SK-N-SH treated with all-trans-retinoic acid at 6 μM for 48 hours (cell line): ENCODE measurements around the gene MUC21.

ENCODE experiments used
- ATAC-seq: fragments of 200-7000 bp; cut with Tn5 transposase; 3 replicates; pipeline ENCODE4 v1.9.1; 2020; ENCODE audit warnings: mild to moderate bottlenecking, moderate library complexity
- BACH2 ChIP-seq: fragments of 250-450 bp; sonication (Bioruptor Pico); IDR thresholded peaks from 2 replicates; pipeline ENCODE4 v1.9.0; 2021; ENCODE audit warnings: mild to moderate bottlenecking, borderline replicate concordance
- CSDC2 ChIP-seq: fragments of 250-450 bp; sonication (Bioruptor Pico); IDR thresholded peaks from 2 replicates; pipeline ENCODE4 v1.5.0; 2020; ENCODE audit warnings: mild to moderate bottlenecking, moderate library complexity
- ESRRG ChIP-seq: fragments of 250-450 bp; sonication (Bioruptor Pico); IDR thresholded peaks from 2 replicates; pipeline ENCODE4 v1.6.1; 2021; ENCODE audit warnings: mild to moderate bottlenecking
- GLIS3 ChIP-seq: fragments of 250-450 bp; sonication (Bioruptor Pico); IDR thresholded peaks from 2 replicates; pipeline ENCODE4 v1.5.0; 2020; ENCODE audit warnings: mild to moderate bottlenecking, moderate library complexity
- ISL1 ChIP-seq: fragments of 250-450 bp; sonication (Bioruptor Pico); IDR thresholded peaks from 2 replicates; pipeline ENCODE4 v2.1.2; 2022; ENCODE audit warnings: mild to moderate bottlenecking, moderate library complexity
- OSR1 ChIP-seq: fragments of 250-450 bp; sonication (Bioruptor Pico); IDR thresholded peaks from 2 replicates; pipeline ENCODE4 v1.8.0; 2022; ENCODE audit warnings: moderate library complexity, mild to moderate bottlenecking, inconsistent platforms
- PATZ1 ChIP-seq: fragments of 250-450 bp; sonication (Bioruptor Pico); IDR thresholded peaks from 2 replicates; pipeline ENCODE4 v1.8.0; 2020; ENCODE audit warnings: mild to moderate bottlenecking, moderate library complexity, borderline replicate concordance
- POU6F1 ChIP-seq: fragments of 250-450 bp; sonication (Bioruptor Pico); IDR thresholded peaks from 2 replicates; pipeline ENCODE4 v1.8.0; 2021; ENCODE audit warnings: low read depth, mild to moderate bottlenecking, moderate library complexity, borderline replicate concordance
- PPARA ChIP-seq: fragments of 250-450 bp; sonication (Bioruptor Pico); IDR thresholded peaks from 2 replicates; pipeline ENCODE4 v1.5.0; 2020; ENCODE audit warnings: mild to moderate bottlenecking, borderline replicate concordance
- RARB ChIP-seq: fragments of 250-450 bp; sonication (Bioruptor Pico); IDR thresholded peaks from 2 replicates; pipeline ENCODE4 v1.8.0; 2021; ENCODE audit warnings: mild to moderate bottlenecking, moderate library complexity
- SNAI2 ChIP-seq: fragments of 250-450 bp; sonication (Bioruptor Pico); IDR thresholded peaks from 2 replicates; pipeline ENCODE4 v1.5.0; 2020; ENCODE audit warnings: mild to moderate bottlenecking, moderate library complexity
- TCF4 ChIP-seq: fragments of 250-450 bp; sonication (Bioruptor Pico); IDR thresholded peaks from 2 replicates; pipeline ENCODE4 v1.8.0; 2021; ENCODE audit warnings: mild to moderate bottlenecking, moderate library complexity, borderline replicate concordance
- TOX ChIP-seq: fragments of 250-450 bp; sonication (Bioruptor Pico); IDR thresholded peaks from 2 replicates; pipeline ENCODE4 v1.8.0; 2021; ENCODE audit warnings: mild to moderate bottlenecking, moderate library complexity, borderline replicate concordance
- ZC3H10 ChIP-seq: fragments of 250-450 bp; sonication (Bioruptor Pico); IDR thresholded peaks from 2 replicates; pipeline ENCODE4 v1.5.1; 2021; ENCODE audit warnings: mild to moderate bottlenecking, moderate library complexity
- ZFP3 ChIP-seq: fragments of 250-450 bp; sonication (Bioruptor Pico); IDR thresholded peaks from 2 replicates; pipeline ENCODE4 v1.5.0; 2020; ENCODE audit warnings: mild to moderate bottlenecking, moderate library complexity
- ZFP30 ChIP-seq: fragments of 450-650 bp; formaldehyde crosslinking; IDR thresholded peaks from 2 replicates; pipeline ENCODE4 v1.5.0; 2022; ENCODE audit warnings: mild to moderate bottlenecking, moderate library complexity
- ZNF565 ChIP-seq: fragments of 450-650 bp; formaldehyde crosslinking; conservative IDR thresholded peaks from 2 replicates; pipeline ENCODE4 v1.5.0; 2020; ENCODE audit warnings: low read depth, mild to moderate bottlenecking, moderate library complexity
- ZNF70 ChIP-seq: fragments of 450-650 bp; formaldehyde crosslinking; IDR thresholded peaks from 2 replicates; pipeline ENCODE4 v1.5.0; 2020; ENCODE audit warnings: mild to moderate bottlenecking, moderate library complexity
- ZNF8 ChIP-seq: fragments of 450-650 bp; formaldehyde crosslinking; IDR thresholded peaks from 2 replicates; pipeline ENCODE4 v1.5.0; 2020; ENCODE audit warnings: mild to moderate bottlenecking, moderate library complexity
- TF ChIP-seq, protein P1 (sequence below): fragments of 250-450 bp; sonication (Bioruptor Pico); IDR thresholded peaks from 2 replicates; pipeline ENCODE4 v1.5.0; 2020; ENCODE audit warnings: mild to moderate bottlenecking, moderate library complexity
- TF ChIP-seq, protein P2 (sequence below): fragments of 250-450 bp; sonication (Bioruptor Pico); IDR thresholded peaks from 2 replicates; pipeline ENCODE4 v1.5.1; 2020; ENCODE audit warnings: low read depth, mild to moderate bottlenecking, moderate library complexity
- TF ChIP-seq, protein P3 (sequence below): fragments of 250-450 bp; sonication (Bioruptor Pico); IDR thresholded peaks from 2 replicates; pipeline ENCODE4 v1.5.1; 2021; ENCODE audit warnings: mild to moderate bottlenecking, moderate library complexity

Gene MUC21

DNA sequence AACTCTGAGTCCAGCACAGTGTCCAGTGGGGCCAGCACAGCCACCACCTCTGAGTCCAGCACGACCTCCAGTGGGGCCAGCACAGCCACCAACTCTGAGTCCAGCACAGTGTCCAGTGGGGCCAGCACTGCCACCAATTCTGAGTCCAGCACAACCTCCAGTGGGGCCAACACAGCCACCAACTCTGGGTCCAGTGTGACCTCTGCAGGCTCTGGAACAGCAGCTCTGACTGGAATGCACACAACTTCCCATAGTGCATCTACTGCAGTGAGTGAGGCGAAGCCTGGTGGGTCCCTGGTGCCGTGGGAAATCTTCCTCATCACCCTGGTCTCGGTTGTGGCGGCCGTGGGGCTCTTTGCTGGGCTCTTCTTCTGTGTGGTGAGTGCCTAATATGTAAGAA is 3.8 kb downstream of the MUC21 start:
- TF ChIP-seq TOX (CRISPR knock-in tag) = no peak
- no peak for TF ChIP-seq ZNF70
- no peak for TF ChIP-seq OSR1 (CRISPR knock-in tag)
- no peak for TF ChIP-seq PPARA (CRISPR knock-in tag)
- TF ChIP-seq, protein P1, sequence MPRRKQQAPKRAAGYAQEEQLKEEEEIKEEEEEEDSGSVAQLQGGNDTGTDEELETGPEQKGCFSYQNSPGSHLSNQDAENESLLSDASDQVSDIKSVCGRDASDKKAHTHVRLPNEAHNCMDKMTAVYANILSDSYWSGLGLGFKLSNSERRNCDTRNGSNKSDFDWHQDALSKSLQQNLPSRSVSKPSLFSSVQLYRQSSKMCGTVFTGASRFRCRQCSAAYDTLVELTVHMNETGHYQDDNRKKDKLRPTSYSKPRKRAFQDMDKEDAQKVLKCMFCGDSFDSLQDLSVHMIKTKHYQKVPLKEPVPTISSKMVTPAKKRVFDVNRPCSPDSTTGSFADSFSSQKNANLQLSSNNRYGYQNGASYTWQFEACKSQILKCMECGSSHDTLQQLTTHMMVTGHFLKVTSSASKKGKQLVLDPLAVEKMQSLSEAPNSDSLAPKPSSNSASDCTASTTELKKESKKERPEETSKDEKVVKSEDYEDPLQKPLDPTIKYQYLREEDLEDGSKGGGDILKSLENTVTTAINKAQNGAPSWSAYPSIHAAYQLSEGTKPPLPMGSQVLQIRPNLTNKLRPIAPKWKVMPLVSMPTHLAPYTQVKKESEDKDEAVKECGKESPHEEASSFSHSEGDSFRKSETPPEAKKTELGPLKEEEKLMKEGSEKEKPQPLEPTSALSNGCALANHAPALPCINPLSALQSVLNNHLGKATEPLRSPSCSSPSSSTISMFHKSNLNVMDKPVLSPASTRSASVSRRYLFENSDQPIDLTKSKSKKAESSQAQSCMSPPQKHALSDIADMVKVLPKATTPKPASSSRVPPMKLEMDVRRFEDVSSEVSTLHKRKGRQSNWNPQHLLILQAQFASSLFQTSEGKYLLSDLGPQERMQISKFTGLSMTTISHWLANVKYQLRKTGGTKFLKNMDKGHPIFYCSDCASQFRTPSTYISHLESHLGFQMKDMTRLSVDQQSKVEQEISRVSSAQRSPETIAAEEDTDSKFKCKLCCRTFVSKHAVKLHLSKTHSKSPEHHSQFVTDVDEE = no peak
- no peak for TF ChIP-seq ZNF8 (CRISPR knock-in tag)
- TF ChIP-seq ESRRG (CRISPR knock-in tag) = no peak
- TF ChIP-seq ISL1 (CRISPR knock-in tag) = no peak
- no peak for TF ChIP-seq SNAI2 (CRISPR knock-in tag)
- TF ChIP-seq ZFP3 = no peak
- TF ChIP-seq, protein P2, sequence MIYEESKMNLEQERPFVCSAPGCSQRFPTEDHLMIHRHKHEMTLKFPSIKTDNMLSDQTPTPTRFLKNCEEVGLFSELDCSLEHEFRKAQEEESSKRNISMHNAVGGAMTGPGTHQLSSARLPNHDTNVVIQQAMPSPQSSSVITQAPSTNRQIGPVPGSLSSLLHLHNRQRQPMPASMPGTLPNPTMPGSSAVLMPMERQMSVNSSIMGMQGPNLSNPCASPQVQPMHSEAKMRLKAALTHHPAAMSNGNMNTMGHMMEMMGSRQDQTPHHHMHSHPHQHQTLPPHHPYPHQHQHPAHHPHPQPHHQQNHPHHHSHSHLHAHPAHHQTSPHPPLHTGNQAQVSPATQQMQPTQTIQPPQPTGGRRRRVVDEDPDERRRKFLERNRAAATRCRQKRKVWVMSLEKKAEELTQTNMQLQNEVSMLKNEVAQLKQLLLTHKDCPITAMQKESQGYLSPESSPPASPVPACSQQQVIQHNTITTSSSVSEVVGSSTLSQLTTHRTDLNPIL = no peak
- no peak for TF ChIP-seq ZC3H10 (CRISPR knock-in tag)
- no peak for TF ChIP-seq RARB (CRISPR knock-in tag)
- no peak for ATAC-seq

DNA sequence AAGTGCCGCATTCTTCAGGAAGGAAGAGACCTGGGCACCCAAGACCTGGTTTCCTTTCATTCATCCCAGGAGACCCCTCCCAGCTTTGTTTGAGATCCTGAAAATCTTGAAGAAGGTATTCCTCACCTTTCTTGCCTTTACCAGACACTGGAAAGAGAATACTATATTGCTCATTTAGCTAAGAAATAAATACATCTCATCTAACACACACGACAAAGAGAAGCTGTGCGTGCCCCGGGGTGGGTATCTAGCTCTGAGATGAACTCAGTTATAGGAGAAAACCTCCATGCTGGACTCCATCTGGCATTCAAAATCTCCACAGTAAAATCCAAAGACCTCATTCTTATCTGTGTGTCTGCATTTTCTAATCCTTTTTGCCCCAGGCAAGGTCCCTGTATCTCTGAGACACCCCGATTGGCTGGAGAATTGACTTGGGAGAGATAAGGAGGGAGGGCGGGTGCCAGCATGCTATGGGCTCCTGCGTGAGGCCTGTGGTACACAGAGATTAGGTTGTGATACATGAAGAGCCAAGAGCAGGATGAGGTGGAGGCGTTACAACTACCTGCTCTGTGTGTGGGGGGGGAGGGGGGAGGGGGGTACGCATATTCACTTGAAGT is 4.8 kb downstream of the MUC21 start:
- ATAC-seq = no peak
- TF ChIP-seq GLIS3 (CRISPR knock-in tag) = no peak
- TF ChIP-seq, all 23 proteins: peak for 0

DNA sequence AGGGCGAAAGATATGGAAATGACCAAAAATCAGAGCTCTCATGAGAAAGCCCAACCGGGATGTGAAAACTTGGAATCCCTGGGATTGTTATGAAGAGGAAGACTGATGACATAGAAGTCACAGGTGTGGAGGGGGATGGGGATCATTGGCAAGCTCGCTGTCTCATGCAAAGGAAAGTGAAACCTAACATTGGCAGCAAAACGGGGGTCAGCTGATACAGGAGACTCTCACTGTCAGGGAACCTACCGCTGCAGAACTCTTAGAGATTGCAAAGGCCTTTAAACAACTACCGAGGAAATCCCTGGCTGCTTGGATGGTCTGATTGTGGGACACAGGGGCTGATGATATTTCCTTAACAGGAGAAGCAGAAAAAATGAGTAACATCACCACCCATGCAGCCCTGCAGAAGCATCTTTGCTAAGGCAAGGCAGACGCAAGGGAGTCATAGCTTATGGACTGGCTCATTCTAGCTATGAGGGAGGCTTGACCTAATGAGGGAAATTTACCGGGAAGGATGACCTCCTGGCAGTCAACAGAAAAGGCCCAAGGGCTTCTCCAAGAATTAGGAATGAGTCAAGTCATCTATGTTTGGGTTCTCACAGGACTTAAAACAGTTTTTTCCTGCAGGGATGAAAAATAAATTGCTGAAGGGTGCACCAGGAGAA is 7.0 kb downstream of the MUC21 start:
- peak; percentile 76 for ATAC-seq
- no peak for TF ChIP-seq BACH2 (CRISPR knock-in tag)
- no peak for TF ChIP-seq TCF4 (CRISPR knock-in tag)
- no peak for TF ChIP-seq CSDC2 (CRISPR knock-in tag)
- TF ChIP-seq, protein P2 = no peak
- no peak for TF ChIP-seq PATZ1 (CRISPR knock-in tag)
- no peak for TF ChIP-seq POU6F1 (CRISPR knock-in tag)
- TF ChIP-seq ZC3H10 (CRISPR knock-in tag) = no peak
- TF ChIP-seq ISL1 (CRISPR knock-in tag) = no peak
- no peak for TF ChIP-seq TOX (CRISPR knock-in tag)
- no peak for TF ChIP-seq ZFP30
- no peak for TF ChIP-seq OSR1 (CRISPR knock-in tag)
- no peak for TF ChIP-seq RARB (CRISPR knock-in tag)
- no peak for TF ChIP-seq ESRRG (CRISPR knock-in tag)
- TF ChIP-seq, protein P3, sequence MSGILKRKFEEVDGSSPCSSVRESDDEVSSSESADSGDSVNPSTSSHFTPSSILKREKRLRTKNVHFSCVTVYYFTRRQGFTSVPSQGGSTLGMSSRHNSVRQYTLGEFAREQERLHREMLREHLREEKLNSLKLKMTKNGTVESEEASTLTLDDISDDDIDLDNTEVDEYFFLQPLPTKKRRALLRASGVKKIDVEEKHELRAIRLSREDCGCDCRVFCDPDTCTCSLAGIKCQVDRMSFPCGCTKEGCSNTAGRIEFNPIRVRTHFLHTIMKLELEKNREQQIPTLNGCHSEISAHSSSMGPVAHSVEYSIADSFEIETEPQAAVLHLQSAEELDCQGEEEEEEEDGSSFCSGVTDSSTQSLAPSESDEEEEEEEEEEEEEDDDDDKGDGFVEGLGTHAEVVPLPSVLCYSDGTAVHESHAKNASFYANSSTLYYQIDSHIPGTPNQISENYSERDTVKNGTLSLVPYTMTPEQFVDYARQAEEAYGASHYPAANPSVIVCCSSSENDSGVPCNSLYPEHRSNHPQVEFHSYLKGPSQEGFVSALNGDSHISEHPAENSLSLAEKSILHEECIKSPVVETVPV (CRISPR knock-in tag) = no peak
- TF ChIP-seq ZNF565 (CRISPR knock-in tag) = no peak
- no peak for TF ChIP-seq ZNF8 (CRISPR knock-in tag)
- no peak for TF ChIP-seq ZNF70
